ENCODE data around the gene TRIAP1. TPM values are rescaled to one million over a fixed set of nuclear protein-coding genes. Genes with fewer than 3 reads are reported as not detected.
A peak's percentile ranks its signal among the peaks of the same experiment; 100 is the strongest.
"Not testable (repeated sequence)": the region's sequence is repeated elsewhere in the genome, so short reads cannot be mapped to it uniquely, and the experiment has no call there.

The TRIAP1 gene
- total and polyA plus RNA-seq, 9 donors = 8.1 to 18.5 (median 13.4) TPM

DNA sequence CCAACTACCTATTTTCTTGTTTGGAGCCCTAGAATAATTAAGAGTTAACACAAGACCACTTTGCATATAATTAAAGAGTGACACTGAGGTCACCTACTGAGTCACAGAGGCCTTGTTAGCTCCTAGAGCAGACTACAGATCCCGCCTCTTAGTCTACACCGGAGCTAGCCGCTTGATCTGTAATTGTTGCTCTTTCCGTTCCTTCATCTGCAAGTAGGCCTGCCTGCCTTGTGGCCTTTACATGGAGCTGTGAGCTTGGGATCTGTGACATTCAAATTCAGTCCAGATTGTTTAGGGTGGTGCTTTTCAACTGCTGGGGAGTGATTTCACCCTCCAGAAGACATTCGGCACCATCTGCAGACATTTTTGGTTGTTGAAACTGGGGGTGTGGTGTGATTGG, 44.1 kb upstream of the TRIAP1 start:
- no peak for DNase-seq
- no peaks in the 10 kb centered on the region for H3K27me3 ChIP-seq
- intact Hi-C loops (cut with DNase I) = no loop called here
- H3K27ac ChIP-seq = no peak overlapping the region
- TF ChIP-seq POLR2A (IDR thresholded peaks at IDR 0.05) (no peak), EP300 (IDR thresholded peaks at IDR 0.05) (no peak)
- TF ChIP-seq, protein P1, sequence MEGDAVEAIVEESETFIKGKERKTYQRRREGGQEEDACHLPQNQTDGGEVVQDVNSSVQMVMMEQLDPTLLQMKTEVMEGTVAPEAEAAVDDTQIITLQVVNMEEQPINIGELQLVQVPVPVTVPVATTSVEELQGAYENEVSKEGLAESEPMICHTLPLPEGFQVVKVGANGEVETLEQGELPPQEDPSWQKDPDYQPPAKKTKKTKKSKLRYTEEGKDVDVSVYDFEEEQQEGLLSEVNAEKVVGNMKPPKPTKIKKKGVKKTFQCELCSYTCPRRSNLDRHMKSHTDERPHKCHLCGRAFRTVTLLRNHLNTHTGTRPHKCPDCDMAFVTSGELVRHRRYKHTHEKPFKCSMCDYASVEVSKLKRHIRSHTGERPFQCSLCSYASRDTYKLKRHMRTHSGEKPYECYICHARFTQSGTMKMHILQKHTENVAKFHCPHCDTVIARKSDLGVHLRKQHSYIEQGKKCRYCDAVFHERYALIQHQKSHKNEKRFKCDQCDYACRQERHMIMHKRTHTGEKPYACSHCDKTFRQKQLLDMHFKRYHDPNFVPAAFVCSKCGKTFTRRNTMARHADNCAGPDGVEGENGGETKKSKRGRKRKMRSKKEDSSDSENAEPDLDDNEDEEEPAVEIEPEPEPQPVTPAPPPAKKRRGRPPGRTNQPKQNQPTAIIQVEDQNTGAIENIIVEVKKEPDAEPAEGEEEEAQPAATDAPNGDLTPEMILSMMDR (IDR thresholded peaks at IDR 0.05) = no peak
- no peaks in the 10 kb centered on the region for H3K9me3 ChIP-seq
- H3K4me3 ChIP-seq = no peak overlapping the region
- 90 to 96% (median 93%) methylated on average over 5 of the region's 5 CpGs for WGBS, 3 donors
- peaks cover 10% of the 10 kb centered on the region for H3K4me1 ChIP-seq (ENCODE audit: insufficient read depth)
- no peaks in the 10 kb centered on the region for H3K36me3 ChIP-seq

DNA sequence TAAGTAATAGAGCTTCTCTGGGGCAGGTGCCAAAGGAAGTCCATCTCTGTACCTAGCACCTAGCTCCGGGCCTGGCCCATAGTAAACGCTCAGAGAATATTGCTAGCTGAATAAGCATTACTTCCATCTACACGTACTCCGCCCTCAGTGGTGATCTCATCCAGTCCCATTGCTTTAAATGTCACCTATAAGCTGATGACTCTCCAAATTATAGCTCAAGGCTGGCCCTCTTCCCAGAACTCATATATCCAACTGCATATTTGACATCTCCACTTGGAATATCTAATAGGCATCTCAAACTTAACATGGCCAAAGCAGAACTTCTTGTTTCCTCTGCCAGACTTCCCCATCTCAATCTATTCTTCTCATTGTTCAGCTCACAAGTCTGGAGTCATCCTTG, 42.8 kb upstream of the TRIAP1 start:
- H3K27ac ChIP-seq = no peak overlapping the region
- no peaks in the 10 kb centered on the region for H3K27me3 ChIP-seq
- intact Hi-C loops (cut with DNase I) = no loop called here
- H3K9me3 ChIP-seq = no peaks in the 10 kb centered on the region
- TF ChIP-seq EP300 (IDR thresholded peaks at IDR 0.05) (no peak), POLR2A (IDR thresholded peaks at IDR 0.05) (no peak)
- TF ChIP-seq, protein P1 (IDR thresholded peaks at IDR 0.05) = no peak
- H3K4me3 ChIP-seq = no peak overlapping the region
- WGBS, 3 donors = 93 to 98% (median 98%) methylated on average over 4 of the region's 4 CpGs
- no peaks in the 10 kb centered on the region for H3K36me3 ChIP-seq
- H3K4me1 ChIP-seq (ENCODE audit: insufficient read depth) = peaks cover 7% of the 10 kb centered on the region
- no peak for DNase-seq

DNA sequence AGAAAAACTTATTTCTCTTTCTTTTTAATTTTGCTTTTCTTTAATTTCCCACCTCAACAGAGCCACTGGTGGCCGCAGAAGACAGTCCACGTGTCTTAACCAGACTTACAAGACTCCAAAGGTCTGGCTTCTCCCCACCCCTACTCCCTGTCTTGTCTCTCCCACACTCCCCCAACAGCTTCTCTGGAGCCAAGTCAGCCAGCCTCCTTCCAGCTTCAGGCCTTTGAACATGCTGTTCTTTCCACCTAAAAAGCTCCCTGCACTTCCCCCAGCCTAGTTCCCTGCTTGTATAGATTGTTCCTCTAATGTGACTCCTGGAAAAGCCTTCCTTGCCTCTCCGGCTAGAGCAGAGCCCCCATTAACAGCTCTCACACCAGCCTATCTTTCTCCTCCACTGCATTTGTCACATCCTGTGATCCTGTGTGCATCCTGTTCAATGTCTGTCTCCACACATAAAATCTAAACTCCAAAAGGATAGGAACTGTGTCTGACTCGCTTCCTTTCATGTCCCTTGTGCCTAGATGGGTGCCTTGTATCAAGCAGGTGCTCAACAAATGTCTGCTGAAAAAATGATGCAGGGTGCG, 42.0 kb upstream of the TRIAP1 start:
- no peaks in the 10 kb centered on the region for H3K36me3 ChIP-seq
- peak in 3 of 5 donors; percentile 44 to 57 (median 51) for DNase-seq
- WGBS, 3 donors = 33 to 41% (median 40%) methylated on average over 5 of the region's 5 CpGs
- intact Hi-C loops (cut with DNase I) = no loop called here
- TF ChIP-seq EP300 (IDR thresholded peaks at IDR 0.05) (no peak), POLR2A (IDR thresholded peaks at IDR 0.05) (no peak)
- TF ChIP-seq, protein P1 (IDR thresholded peaks at IDR 0.05) = no peak
- no peaks in the 10 kb centered on the region for H3K27me3 ChIP-seq
- no peak overlapping the region for H3K4me3 ChIP-seq
- peaks cover 7% of the 10 kb centered on the region for H3K4me1 ChIP-seq (ENCODE audit: insufficient read depth)
- peak overlapping the region in 1 of 2 donors; percentile 40 for H3K27ac ChIP-seq
- H3K9me3 ChIP-seq = no peaks in the 10 kb centered on the region

DNA sequence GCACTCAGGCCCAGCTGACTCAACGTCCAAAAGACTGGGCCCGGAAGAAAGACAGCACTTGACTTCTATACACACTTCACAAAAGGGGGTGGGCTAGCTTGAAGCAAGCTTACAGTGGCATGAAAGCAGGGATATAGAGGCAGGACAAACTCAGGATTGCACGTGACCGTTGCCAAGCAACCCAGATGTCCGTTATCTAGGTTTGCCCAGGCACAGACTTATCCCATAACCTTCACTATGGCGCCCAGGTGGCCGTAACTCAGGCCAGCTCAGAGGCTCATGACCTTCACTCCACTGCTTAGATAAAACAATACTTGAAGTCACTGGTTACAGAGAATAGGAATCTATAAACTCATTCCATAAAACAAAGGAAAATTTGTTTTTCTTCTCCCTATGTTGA, 41.4 kb upstream of the TRIAP1 start:
- 8 to 18% (median 15%) methylated on average over 7 of the region's 7 CpGs for WGBS, 3 donors
- H3K4me1 ChIP-seq (ENCODE audit: insufficient read depth); intact Hi-C loops (cut with DNase I); H3K27me3 ChIP-seq; H3K36me3 ChIP-seq; H3K9me3 ChIP-seq; H3K4me3 ChIP-seq: not testable (repeated sequence)
- H3K27ac ChIP-seq = peak overlapping the region in 1 of 2 donors; percentile 40
- peak in 4 of 5 donors; percentile 30 to 64 (median 42) for DNase-seq

DNA sequence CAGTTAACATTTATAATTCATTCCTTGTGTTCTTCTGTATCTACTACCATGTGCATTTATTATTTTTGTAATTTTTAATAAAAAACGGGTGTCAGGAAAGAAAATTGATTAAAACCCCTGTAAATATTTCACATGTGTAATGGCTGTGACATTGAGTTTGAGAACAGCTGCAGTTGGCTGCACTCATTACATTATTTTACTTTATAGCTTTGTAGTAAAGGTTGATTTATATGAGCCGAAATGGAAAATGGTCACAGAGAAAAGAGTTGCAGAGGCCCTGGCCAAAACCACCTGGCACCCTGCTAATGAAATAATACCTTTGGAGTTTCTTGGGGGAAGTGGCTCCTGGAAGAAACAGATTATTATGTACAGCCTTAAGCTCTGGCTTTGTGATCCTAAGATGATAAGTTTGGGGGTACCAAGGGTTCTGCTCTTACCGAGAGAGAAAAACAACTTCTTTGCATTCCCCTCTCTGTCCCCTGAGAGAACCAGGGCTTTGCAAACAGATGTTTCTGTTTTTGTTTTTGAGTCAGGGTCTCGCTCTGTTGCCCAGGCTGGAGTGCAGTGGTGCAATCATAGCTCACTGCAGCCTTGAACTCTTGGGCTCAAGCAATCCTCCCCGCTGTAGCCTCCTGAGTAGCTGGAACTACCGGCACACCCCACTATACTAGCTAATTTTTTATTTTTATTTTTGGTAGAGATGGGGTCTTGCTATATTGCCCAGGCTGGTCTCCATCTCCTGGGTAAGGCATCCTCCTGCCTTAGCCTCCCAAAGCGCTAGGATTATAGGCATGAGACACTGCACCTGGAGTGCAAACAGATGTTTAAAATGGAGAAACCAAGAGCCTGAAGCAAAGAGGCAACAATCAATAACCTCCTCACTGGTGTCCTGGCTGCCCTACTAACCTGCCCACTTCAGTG, 40.0 kb upstream of the TRIAP1 start:
- WGBS, 3 donors = 44 to 52% (median 51%) methylated on average over 7 of the region's 7 CpGs
- no peak for TF ChIP-seq EP300 (IDR thresholded peaks at IDR 0.05)
- TF ChIP-seq, protein P1 (IDR thresholded peaks at IDR 0.05) = no peak
- no peak for TF ChIP-seq POLR2A (IDR thresholded peaks at IDR 0.05)
- H3K27ac ChIP-seq = no peak overlapping the region

More for the DNA sequence above, 40.0 kb upstream of the TRIAP1 start:
- no peaks in the 10 kb centered on the region for H3K27me3 ChIP-seq
- H3K4me3 ChIP-seq = no peak overlapping the region
- H3K4me1 ChIP-seq (ENCODE audit: insufficient read depth) = peaks cover 7% of the 10 kb centered on the region
- H3K9me3 ChIP-seq = no peaks in the 10 kb centered on the region
- no peak for DNase-seq
- intact Hi-C loops (cut with DNase I) = no loop called here
- H3K36me3 ChIP-seq = no peaks in the 10 kb centered on the region
